CD14-positive monocyte (primary cell): Measurements from ENCODE around the gene PLCH1. TPM values are rescaled to one million over a fixed set of nuclear protein-coding genes. Genes with fewer than 3 reads are reported as not detected.
"Not testable (repeated sequence)": the region's sequence is repeated elsewhere in the genome, so short reads cannot be mapped to it uniquely, and the experiment has no call there.

Experiments used
- DNase-seq, 3 donors: peaks; one replicate each; pipeline ENCODE4 v3.0.0-alpha.2; 2011 to 2022
- H2AFZ ChIP-seq: 2 replicates; pipeline ENCODE4 v1.6.0; 2012; ENCODE audit warnings: mild to moderate bottlenecking, low read depth, low read length, inconsistent platforms; ENCODE audit not compliant: insufficient read depth, poor library complexity, severe bottlenecking
- H3K27ac ChIP-seq, 2 donors: 1 replicate in 1 of 2; 2 replicates in 1 of 2; pipeline ENCODE4 v1.5.1; 2012 to 2013; ENCODE audit warnings: low read length in 2 of 2, control low read depth in 1 of 2, inconsistent platforms in 1 of 2, low read depth in 1 of 2, mild to moderate bottlenecking in 1 of 2
- H3K27me3 ChIP-seq, 2 donors: one replicate each; pipeline versions ENCODE4 v1.6.0 to v1.6.1; 2011 to 2013; ENCODE audit warnings: low read length in 2 of 2; ENCODE audit not compliant: control insufficient read depth in 2 of 2, insufficient read depth in 2 of 2
- H3K36me3 ChIP-seq, 2 donors: replicated peaks in 1 of 2; 1 replicate in 1 of 2; 2 replicates in 1 of 2; pipeline versions ENCODE4 v1.5.1 to v1.6.1; 2012 to 2013; ENCODE audit warnings: low read length in 2 of 2, control low read depth in 1 of 2, inconsistent platforms in 1 of 2, mild to moderate bottlenecking in 1 of 2; ENCODE audit not compliant: insufficient read depth in 2 of 2, control insufficient read depth in 1 of 2
- H3K4me1 ChIP-seq, 2 donors: 1 replicate in 1 of 2; 2 replicates in 1 of 2; pipeline versions ENCODE4 v1.5.1 to v1.6.1; 2012 to 2013; ENCODE audit warnings: low read length in 2 of 2, control low read depth in 1 of 2, inconsistent platforms in 1 of 2, mild to moderate bottlenecking in 1 of 2, moderate library complexity in 1 of 2; ENCODE audit not compliant: insufficient read depth in 2 of 2, control insufficient read depth in 1 of 2
- H3K4me2 ChIP-seq: replicated peaks from 2 replicates; pipeline ENCODE3; 2012; ENCODE audit warnings: low read length, moderate library complexity, mild to moderate bottlenecking; ENCODE audit not compliant: poor library complexity, severe bottlenecking; ENCODE audit errors: extremely low read depth
- H3K4me3 ChIP-seq, 3 experiments: fragments of 200-600 bp in 1 of 3; sonication (generic) in 1 of 3; replicated peaks in 1 of 3; 1 replicate in 2 of 3; 2 replicates in 1 of 3; pipeline ENCODE4 v1.5.1; 2011 to 2013; ENCODE audit warnings: low read length in 3 of 3, mild to moderate bottlenecking in 3 of 3, control low read depth in 2 of 3, low read depth in 2 of 3, inconsistent platforms in 1 of 3, moderate library complexity in 1 of 3
- H3K79me2 ChIP-seq: 2 replicates; pipeline ENCODE4 v1.6.0; 2012; ENCODE audit warnings: mild to moderate bottlenecking, control low read depth, inconsistent platforms, low read length, moderate library complexity; ENCODE audit not compliant: insufficient read depth
- H3K9ac ChIP-seq: 2 replicates; pipeline ENCODE4 v1.6.0; 2017; ENCODE audit warnings: low read length, mild to moderate bottlenecking; ENCODE audit not compliant: insufficient read depth, poor library complexity, severe bottlenecking
- H3K9me3 ChIP-seq, 2 donors: replicated peaks in 1 of 2; 1 replicate in 1 of 2; 2 replicates in 1 of 2; pipeline versions ENCODE4 v1.5.1 to v1.6.1; 2012 to 2013; ENCODE audit warnings: low read length in 2 of 2, control low read depth in 1 of 2; ENCODE audit not compliant: control insufficient read depth in 1 of 2, insufficient read depth in 1 of 2
- H4K20me1 ChIP-seq: 2 replicates; pipeline ENCODE4 v1.6.0; 2012; ENCODE audit warnings: mild to moderate bottlenecking, low read length, control low read depth, moderate library complexity; ENCODE audit not compliant: insufficient read depth
- H3K27ac Mint-ChIP-seq, 7 donors: one replicate each; pipeline ENCODE4 v1.8.0; 2020; ENCODE audit warnings: mild to moderate bottlenecking in 7 of 7, mixed read lengths in 7 of 7, moderate library complexity in 6 of 7, inconsistent platforms in 2 of 7
- H3K27me3 Mint-ChIP-seq, 3 donors: one replicate each; pipeline ENCODE4 v1.8.0; 2021 to 2022; ENCODE audit warnings: low read depth in 3 of 3, mild to moderate bottlenecking in 3 of 3, mixed read lengths in 3 of 3, moderate library complexity in 3 of 3, inconsistent platforms in 1 of 3
- H3K36me3 Mint-ChIP-seq, 2 donors: one replicate each; pipeline ENCODE4 v1.8.0; 2020; ENCODE audit warnings: mixed read lengths in 2 of 2, inconsistent platforms in 1 of 2, mild to moderate bottlenecking in 1 of 2
- H3K4me1 Mint-ChIP-seq: one replicate; pipeline ENCODE4 v1.8.0; 2020; ENCODE audit warnings: mild to moderate bottlenecking, mixed read lengths
- H3K4me3 Mint-ChIP-seq, 2 donors: one replicate each; pipeline ENCODE4 v1.8.0; 2020; ENCODE audit warnings: mild to moderate bottlenecking in 2 of 2, mixed read lengths in 2 of 2, moderate library complexity in 1 of 2
- H3K9me3 Mint-ChIP-seq, 7 donors: one replicate each; pipeline ENCODE4 v1.8.0; 2020 to 2022; ENCODE audit warnings: mixed read lengths in 7 of 7, mild to moderate bottlenecking in 6 of 7, moderate library complexity in 6 of 7, inconsistent platforms in 2 of 7
- CTCF ChIP-seq: fragments of 200-600 bp; IDR thresholded peaks from one replicate; pipeline ENCODE4 v1.8.0; 2022; ENCODE audit warnings: antibody characterized with exemption, mild to moderate bottlenecking
- WGBS: methylation state at CpG from one replicate; pipeline ENCODE4 v1.1.5; 2013; ENCODE audit warnings: missing lambda C conversion rate; ENCODE audit not compliant: insufficient coverage; 5-methylcytosine and 5-hydroxymethylcytosine counted together
- intact Hi-C, 2 donors: fragments of 100-400 bp; cut with micrococcal nuclease; formaldehyde crosslinking; loops; one replicate each; pipeline versions ENCODE4 v1.15.0 to v1.15.1; 2023
- polyA plus RNA-seq, 3 donors: library from polyadenylated mRNA; depleted of rRNA in 1 of 3; unstranded in 2 of 3; stranded (reverse) in 1 of 3; fragments of 300-500 nt in 2 of 3; fragments of >200 nt in 1 of 3; fragmentation: Illumina TruSeq in 2 of 3; gene quantifications; 1 replicate in 2 of 3; 2 replicates in 1 of 3; pipeline ENCODE4 v1.2.3, GENCODE V29; 2012 to 2021

PLCH1 gene
- polyA plus RNA-seq, 3 donors: not detected

- Histone ChIP-seq H3K4me2 (no peak overlapping the region), H3K79me2 (no peaks in the 10 kb centered on the region), H3K27ac (no peak overlapping the region), H4K20me1 (no peaks in the 10 kb centered on the region), H2AFZ (no peak overlapping the region), H3K4me3 (no peak overlapping the region), H3K36me3 (no peaks in the 10 kb centered on the region), H3K9ac (no peak overlapping the region), H3K9me3 (no peaks in the 10 kb centered on the region), H3K4me1 (no peaks in the 10 kb centered on the region), H3K27me3 (no peaks in the 10 kb centered on the region)
- no peak for DNase-seq
- Mint-ChIP-seq H3K27ac (no peak overlapping the region), H3K9me3 (peaks cover 0 to 9% (median 2%) of the 10 kb centered on the region in 7 donors), H3K36me3 (no peaks in the 10 kb centered on the region), H3K4me3 (no peak overlapping the region), H3K27me3 (no peaks in the 10 kb centered on the region), H3K4me1 (no peaks in the 10 kb centered on the region)
- intact Hi-C loops: no loop called here
- TF ChIP-seq CTCF: no peak
- WGBS: no CpG with 5 or more reads among the region's 5 CpGs
Observed at GRCh38 chr3:155629556-155629955, 115.3 kb downstream of the PLCH1 start.

GRCh38 chr3:155629056-155629455 is 115.8 kb downstream of the PLCH1 start:
- H3K27me3 Mint-ChIP-seq: no peaks in the 10 kb centered on the region
- no peaks in the 10 kb centered on the region for H3K27me3 ChIP-seq
- H4K20me1 ChIP-seq: no peaks in the 10 kb centered on the region
- no peak for TF ChIP-seq CTCF
- H3K4me1 Mint-ChIP-seq: no peaks in the 10 kb centered on the region
- H3K9me3 Mint-ChIP-seq: peaks cover 0 to 9% (median 2%) of the 10 kb centered on the region in 7 donors
- DNase-seq: no peak
- no peak overlapping the region for H3K4me2 ChIP-seq
- no peak overlapping the region for H3K4me3 Mint-ChIP-seq
- H3K79me2 ChIP-seq: no peaks in the 10 kb centered on the region
- no peak overlapping the region for H3K27ac ChIP-seq
- no peaks in the 10 kb centered on the region for H3K9me3 ChIP-seq
- intact Hi-C loops: no loop called here
- H3K36me3 ChIP-seq: no peaks in the 10 kb centered on the region
- WGBS: 96% methylated on average over 3 of the region's 4 CpGs
- H2AFZ ChIP-seq: no peak overlapping the region
- no peak overlapping the region for H3K4me3 ChIP-seq
- H3K4me1 ChIP-seq: no peaks in the 10 kb centered on the region
- no peak overlapping the region for H3K9ac ChIP-seq
- no peak overlapping the region for H3K27ac Mint-ChIP-seq
- no peaks in the 10 kb centered on the region for H3K36me3 Mint-ChIP-seq

- H3K4me3 Mint-ChIP-seq, DNase-seq, H4K20me1 ChIP-seq, H3K27ac ChIP-seq, H3K27ac Mint-ChIP-seq, H3K79me2 ChIP-seq, H3K9ac ChIP-seq, H3K4me1 Mint-ChIP-seq, H3K4me3 ChIP-seq, H3K4me2 ChIP-seq, H3K4me1 ChIP-seq, intact Hi-C loops, H3K9me3 ChIP-seq, H3K36me3 Mint-ChIP-seq, H2AFZ ChIP-seq, H3K27me3 ChIP-seq, H3K36me3 ChIP-seq, H3K27me3 Mint-ChIP-seq: not testable (repeated sequence)
- peaks cover 2 to 14% (median 6%) of the 10 kb centered on the region in 7 donors for H3K9me3 Mint-ChIP-seq
- WGBS: 100% methylated on average over 3 of the region's 3 CpGs
Observed at GRCh38 chr3:155622647-155623046, 122.2 kb downstream of the PLCH1 start.
